ENCODE results near the gene C2CD5.
"Not testable (repeated sequence)": the region's sequence is repeated elsewhere in the genome, so short reads cannot be mapped to it uniquely, and the experiment has no call there.

Gene C2CD5

GRCh38 chr12:22477894-22478287, 66.5 kb downstream of the C2CD5 start:
- no peak for DNase-seq (ENCODE audit: low spot score)

- no peak for DNase-seq (ENCODE audit: low spot score)
These were observed 67.0 kb downstream of the C2CD5 start for GRCh38 chr12:22477166-22477893.

- DNase-seq (ENCODE audit: low spot score) = no peak
These were observed 68.2 kb downstream of the C2CD5 start for GRCh38 chr12:22476133-22476532.

- no peak for DNase-seq (ENCODE audit: low spot score)
These were observed 69.2 kb downstream of the C2CD5 start for GRCh38 chr12:22474970-22475720.

GRCh38 chr12:22473212-22473611, 71.1 kb downstream of the C2CD5 start:
- no peak for DNase-seq (ENCODE audit: low spot score)

GRCh38 chr12:22467190-22467589, 77.2 kb downstream of the C2CD5 start:
- DNase-seq (ENCODE audit: low spot score) = no peak

- DNase-seq (ENCODE audit: low spot score) = no peak
These were observed 81.0 kb downstream of the C2CD5 start for GRCh38 chr12:22463306-22463705.

- DNase-seq (ENCODE audit: low spot score) = no peak
These were observed 82.6 kb downstream of the C2CD5 start for GRCh38 chr12:22461786-22462185.

- DNase-seq (ENCODE audit: low spot score) = peak; percentile 76
These were observed 84.4 kb downstream of the C2CD5 start for GRCh38 chr12:22459838-22460490.

GRCh38 chr12:22458298-22458937, 85.9 kb downstream of the C2CD5 start:
- no peak for DNase-seq (ENCODE audit: low spot score)

GRCh38 chr12:22457085-22457484, 87.3 kb downstream of the C2CD5 start:
- no peak for DNase-seq (ENCODE audit: low spot score)

- DNase-seq (ENCODE audit: low spot score) = no peak
These were observed 90.8 kb downstream of the C2CD5 start for GRCh38 chr12:22453511-22453910.

- no peak for DNase-seq (ENCODE audit: low spot score)
These were observed 97.1 kb downstream of the C2CD5 start for GRCh38 chr12:22447223-22447622.

- not testable (repeated sequence) for DNase-seq (ENCODE audit: low spot score)
These were observed 100.1 kb downstream of the C2CD5 start for GRCh38 chr12:22444317-22444665.

- DNase-seq (ENCODE audit: low spot score) = peak; percentile 90
These were observed 100.7 kb downstream of the C2CD5 start for GRCh38 chr12:22443379-22444316.

- no peak for DNase-seq (ENCODE audit: low spot score)
These were observed 107.1 kb downstream of the C2CD5 start for GRCh38 chr12:22437031-22437806.

- DNase-seq (ENCODE audit: low spot score) = no peak
These were observed 108.8 kb downstream of the C2CD5 start for GRCh38 chr12:22435583-22435982.

- no peak for DNase-seq (ENCODE audit: low spot score)
These were observed 112.6 kb downstream of the C2CD5 start for GRCh38 chr12:22431693-22432251.

- DNase-seq (ENCODE audit: low spot score) = no peak
These were observed 127.5 kb downstream of the C2CD5 start for GRCh38 chr12:22416801-22417200.
